Kidney capillary endothelial cell (primary cell): ENCODE results near the gene TTLL8.

ENCODE experiments used
- DNase-seq: peaks from one replicate; pipeline ENCODE4 v3.0.0-alpha.2; 2018; ENCODE audit warnings: low spot score

TTLL8 gene

GRCh38 chr22:50040717-50041116 is 17.4 kb downstream of the TTLL8 start:
- DNase-seq, result no peak

- DNase-seq, result no peak
These were observed 18.2 kb downstream of the TTLL8 start for GRCh38 chr22:50039669-50040443.

GRCh38 chr22:50035976-50036724 is 21.9 kb downstream of the TTLL8 start:
- DNase-seq, result peak; percentile 21

GRCh38 chr22:50035131-50035881 is 22.8 kb downstream of the TTLL8 start:
- no peak for DNase-seq

- peak; percentile 73 for DNase-seq
These were observed 23.7 kb downstream of the TTLL8 start for GRCh38 chr22:50034126-50035081.

GRCh38 chr22:50032941-50033601 is 25.0 kb downstream of the TTLL8 start:
- no peak for DNase-seq

- no peak for DNase-seq
These were observed 25.8 kb downstream of the TTLL8 start for GRCh38 chr22:50032109-50032871.

GRCh38 chr22:50031189-50032091 is 26.7 kb downstream of the TTLL8 start:
- no peak for DNase-seq

GRCh38 chr22:50030297-50031188 is 27.6 kb downstream of the TTLL8 start:
- peak; percentile 63 for DNase-seq

- no peak for DNase-seq
These were observed 30.2 kb downstream of the TTLL8 start for GRCh38 chr22:50027639-50028537.

GRCh38 chr22:50025993-50026392 is 32.1 kb downstream of the TTLL8 start:
- DNase-seq, result no peak

- no peak for DNase-seq
These were observed 35.8 kb downstream of the TTLL8 start for GRCh38 chr22:50022171-50022819.

- no peak for DNase-seq
These were observed 37.5 kb downstream of the TTLL8 start for GRCh38 chr22:50020606-50021005.

GRCh38 chr22:50019316-50019715 is 38.8 kb downstream of the TTLL8 start:
- no peak for DNase-seq

- no peak for DNase-seq
These were observed 39.4 kb downstream of the TTLL8 start for GRCh38 chr22:50018608-50019285.

- DNase-seq, result no peak
These were observed 40.3 kb downstream of the TTLL8 start for GRCh38 chr22:50017701-50018224.
